ENCODE measurements around the gene SLC30A3. TPM values are rescaled to one million over a fixed set of nuclear protein-coding genes. Genes with fewer than 3 reads are reported as not detected.

Gene SLC30A3
- total RNA-seq, 4 donors from 2014 or later: not detected

DNA sequence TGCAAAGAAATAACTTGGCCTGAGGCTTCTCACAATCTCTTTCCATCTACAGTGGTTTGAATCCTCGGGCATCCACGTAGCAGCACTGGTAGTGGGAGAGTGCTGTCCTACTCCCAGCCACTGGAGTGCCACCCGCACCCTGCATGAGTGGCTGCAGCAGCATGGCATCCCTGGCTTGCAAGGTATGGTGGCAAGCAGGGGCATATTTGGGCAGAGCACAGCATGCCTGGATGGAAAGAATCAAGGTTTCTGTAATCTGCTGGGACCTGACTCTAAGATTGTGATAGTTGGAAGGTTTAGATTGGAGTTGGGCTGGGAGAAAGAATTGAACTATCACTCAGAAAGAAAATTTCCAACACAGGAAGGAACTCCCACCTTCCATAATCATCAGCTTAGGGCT, 41.7 kb downstream of the SLC30A3 start:
- TF ChIP-seq, protein P1, sequence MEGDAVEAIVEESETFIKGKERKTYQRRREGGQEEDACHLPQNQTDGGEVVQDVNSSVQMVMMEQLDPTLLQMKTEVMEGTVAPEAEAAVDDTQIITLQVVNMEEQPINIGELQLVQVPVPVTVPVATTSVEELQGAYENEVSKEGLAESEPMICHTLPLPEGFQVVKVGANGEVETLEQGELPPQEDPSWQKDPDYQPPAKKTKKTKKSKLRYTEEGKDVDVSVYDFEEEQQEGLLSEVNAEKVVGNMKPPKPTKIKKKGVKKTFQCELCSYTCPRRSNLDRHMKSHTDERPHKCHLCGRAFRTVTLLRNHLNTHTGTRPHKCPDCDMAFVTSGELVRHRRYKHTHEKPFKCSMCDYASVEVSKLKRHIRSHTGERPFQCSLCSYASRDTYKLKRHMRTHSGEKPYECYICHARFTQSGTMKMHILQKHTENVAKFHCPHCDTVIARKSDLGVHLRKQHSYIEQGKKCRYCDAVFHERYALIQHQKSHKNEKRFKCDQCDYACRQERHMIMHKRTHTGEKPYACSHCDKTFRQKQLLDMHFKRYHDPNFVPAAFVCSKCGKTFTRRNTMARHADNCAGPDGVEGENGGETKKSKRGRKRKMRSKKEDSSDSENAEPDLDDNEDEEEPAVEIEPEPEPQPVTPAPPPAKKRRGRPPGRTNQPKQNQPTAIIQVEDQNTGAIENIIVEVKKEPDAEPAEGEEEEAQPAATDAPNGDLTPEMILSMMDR (IDR thresholded peaks at IDR 0.05; ENCODE audit: low read depth): no peak

- TF ChIP-seq, protein P1 (IDR thresholded peaks at IDR 0.05; ENCODE audit: low read depth): no peak
Observed at GRCh38 chr2:27220091-27220490, 42.8 kb downstream of the SLC30A3 start.

DNA sequence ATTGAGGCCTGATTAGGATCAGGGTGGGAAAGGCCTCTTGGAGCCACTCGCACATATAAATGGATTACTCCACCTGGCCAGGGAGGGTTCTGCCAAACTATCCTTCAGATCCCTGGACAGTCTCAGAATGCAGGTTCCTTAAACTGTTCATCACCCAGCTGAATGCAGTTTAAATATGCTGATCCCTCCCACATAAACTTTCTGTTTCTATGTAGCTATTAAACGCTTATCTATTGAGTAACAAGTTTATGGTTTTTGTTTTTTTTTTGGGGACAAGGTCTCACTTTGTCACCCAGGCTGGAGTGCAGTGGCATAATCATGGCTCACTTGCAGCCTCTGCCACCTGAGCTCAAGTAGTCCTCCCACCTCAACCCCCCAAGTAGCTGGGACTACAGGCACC, 43.8 kb downstream of the SLC30A3 start:
- TF ChIP-seq, protein P1 (IDR thresholded peaks at IDR 0.05; ENCODE audit: low read depth): no peak

DNA sequence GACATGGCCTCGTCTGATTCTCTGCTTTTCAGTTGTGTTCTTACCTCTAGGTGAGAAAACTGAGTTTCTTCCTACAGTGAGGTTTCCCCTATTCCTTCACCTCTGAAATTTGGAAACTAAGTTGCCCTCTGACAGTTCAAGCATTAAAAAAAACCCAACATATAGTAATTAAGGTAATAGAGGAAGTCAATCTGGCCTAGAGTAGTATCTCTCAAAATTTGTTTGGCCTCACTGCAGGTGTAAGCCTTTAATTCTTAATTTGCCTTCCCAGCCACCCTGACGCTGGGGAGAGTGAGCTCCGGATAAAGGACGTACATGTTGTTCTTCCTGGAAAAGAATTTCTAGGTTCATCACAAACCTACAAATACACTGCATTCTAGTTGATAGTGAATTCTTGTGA, 44.2 kb downstream of the SLC30A3 start:
- TF ChIP-seq, protein P1 (IDR thresholded peaks at IDR 0.05; ENCODE audit: low read depth): no peak

- TF ChIP-seq, protein P1 (IDR thresholded peaks at IDR 0.05; ENCODE audit: low read depth): no peak
Observed at GRCh38 chr2:27217173-27218121, 45.4 kb downstream of the SLC30A3 start, which contains the start of gene CAD. Gene CAD, plus strand, starts transcription at chr2:27217369. Its CDS starts 183 bp downstream, at chr2:27217552.

DNA sequence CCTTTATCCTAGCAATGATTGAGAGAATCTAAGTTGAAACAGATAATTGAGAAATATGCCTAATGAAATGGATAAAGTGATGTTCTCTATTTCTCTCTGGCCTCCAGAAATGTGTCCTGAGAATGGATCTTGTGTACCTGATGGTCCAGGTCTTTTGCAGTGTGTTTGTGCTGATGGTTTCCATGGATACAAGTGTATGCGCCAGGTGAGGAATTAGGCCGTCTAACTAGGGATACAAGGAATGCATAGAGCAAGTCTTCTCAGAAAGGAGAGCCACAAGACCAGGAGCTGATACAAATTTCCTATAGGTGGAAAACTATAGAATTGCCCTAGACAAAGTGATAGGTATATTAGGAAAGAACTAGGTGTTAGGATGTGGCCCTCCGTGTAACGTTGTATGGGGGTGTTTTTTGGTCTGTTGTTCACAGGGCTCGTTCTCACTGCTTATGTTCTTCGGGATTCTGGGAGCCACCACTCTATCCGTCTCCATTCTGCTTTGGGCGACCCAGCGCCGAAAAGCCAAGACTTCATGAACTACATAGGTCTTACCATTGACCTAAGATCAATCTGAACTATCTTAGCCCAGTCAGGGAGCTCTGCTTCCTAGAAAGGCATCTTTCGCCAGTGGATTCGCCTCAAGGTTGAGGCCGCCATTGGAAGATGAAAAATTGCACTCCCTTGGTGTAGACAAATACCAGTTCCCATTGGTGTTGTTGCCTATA, 46.3 kb downstream of the SLC30A3 start:
- TF ChIP-seq, protein P1 (IDR thresholded peaks at IDR 0.05; ENCODE audit: low read depth): no peak

- TF ChIP-seq, protein P1 (IDR thresholded peaks at IDR 0.05; ENCODE audit: low read depth): no peak
Observed at GRCh38 chr2:27214941-27215340, 47.9 kb downstream of the SLC30A3 start.
